GM12878 (cell line): Measurements from ENCODE around the gene SLC37A2.

Experiments used
- CBFB ChIP-seq: IDR thresholded peaks from 2 replicates; pipeline ENCODE4 v1.6.1; 2016; ENCODE audit warnings: antibody characterized with exemption, low read depth
- GABPA ChIP-seq: IDR thresholded peaks from 2 replicates; pipeline ENCODE4 v1.6.1; 2014; ENCODE audit warnings: antibody characterized with exemption, low read depth, mild to moderate bottlenecking, inconsistent platforms
- HCFC1 ChIP-seq: fragments of 150-350 bp; IDR thresholded peaks from 2 replicates; pipeline ENCODE4 v1.6.1; 2014; ENCODE audit warnings: low read length
- POLR2A ChIP-seq: IDR thresholded peaks from 2 replicates; pipeline ENCODE4 v1.6.1; 2011; ENCODE audit warnings: low read depth, mild to moderate bottlenecking, low read length
- POLR2AphosphoS5 ChIP-seq: IDR thresholded peaks from 2 replicates; pipeline ENCODE4 v1.6.1; 2011; ENCODE audit warnings: mild to moderate bottlenecking, low read length, inconsistent platforms
- SMC3 ChIP-seq: IDR thresholded peaks from 2 replicates; pipeline ENCODE4 v1.6.1; 2011; ENCODE audit warnings: low read length, improper control_type of control experiment, borderline replicate concordance
- SP1 ChIP-seq: IDR thresholded peaks from one replicate; pipeline ENCODE4 v1.6.1; 2011; ENCODE audit warnings: low read depth, low read length
- USF2 ChIP-seq: IDR thresholded peaks from 2 replicates; pipeline ENCODE4 v1.6.1; 2011; ENCODE audit warnings: low read depth, low read length, improper control_type of control experiment, borderline replicate concordance
- ZNF274 ChIP-seq: IDR thresholded peaks from one replicate; pipeline ENCODE4 v1.8.0; 2011; ENCODE audit not compliant: insufficient read length, insufficient read depth

- TF ChIP-seq SP1 (no peak), GABPA (no peak), USF2 (no peak), POLR2A (no peak), POLR2AphosphoS5 (no peak), HCFC1 (no peak), SMC3 (no peak), ZNF274 (no peak), CBFB (no peak)
Observed at GRCh38 chr11:125078016-125078415, 14.9 kb downstream of the SLC37A2 start.
